SKM-1 (cell line): ENCODE results near the gene SPAG9.
"Not testable (repeated sequence)": the region's sequence is repeated elsewhere in the genome, so short reads cannot be mapped to it uniquely, and the experiment has no call there.

Source experiments
- DNase-seq: peaks from one replicate; lab custom pipeline; 2025; ENCODE audit not compliant: unreplicated experiment; lab: John Stamatoyannopoulos, UW

Gene SPAG9

DNA sequence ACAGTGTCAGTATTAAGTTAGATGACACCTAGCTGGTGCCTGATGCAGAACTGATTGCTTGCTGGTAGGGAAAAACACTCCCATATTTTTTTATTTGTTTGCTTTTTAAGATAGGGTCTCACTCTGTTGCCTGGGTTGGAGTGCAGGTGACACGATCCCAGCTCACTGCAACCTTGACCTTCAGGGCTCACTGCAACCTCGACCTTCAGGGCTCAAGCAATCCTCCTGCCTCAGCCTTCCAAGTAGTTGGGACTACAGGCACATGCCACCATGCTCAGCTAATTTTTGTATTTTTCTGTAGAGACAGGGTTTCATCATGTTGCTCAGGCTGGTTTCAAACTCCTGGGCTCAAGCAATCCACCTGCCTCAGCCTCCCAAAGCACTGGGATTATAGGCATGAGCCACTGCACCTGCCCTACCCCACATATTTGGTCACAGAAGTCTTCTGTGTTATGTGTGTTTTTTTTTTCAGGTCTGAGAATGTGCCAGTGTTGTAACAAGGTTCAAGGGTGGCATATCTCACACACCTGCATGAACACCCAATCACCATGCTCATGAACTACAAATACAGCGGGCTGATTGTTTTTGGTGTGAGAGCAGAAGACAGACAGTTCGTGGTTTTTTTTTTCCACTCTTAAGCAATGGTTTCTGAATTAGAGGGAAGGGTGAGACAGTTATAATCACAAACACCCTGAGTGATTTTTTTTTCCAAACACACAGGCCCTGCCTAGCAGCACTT is 22.8 kb downstream of the SPAG9 start:
- DNase-seq = no peak

DNA sequence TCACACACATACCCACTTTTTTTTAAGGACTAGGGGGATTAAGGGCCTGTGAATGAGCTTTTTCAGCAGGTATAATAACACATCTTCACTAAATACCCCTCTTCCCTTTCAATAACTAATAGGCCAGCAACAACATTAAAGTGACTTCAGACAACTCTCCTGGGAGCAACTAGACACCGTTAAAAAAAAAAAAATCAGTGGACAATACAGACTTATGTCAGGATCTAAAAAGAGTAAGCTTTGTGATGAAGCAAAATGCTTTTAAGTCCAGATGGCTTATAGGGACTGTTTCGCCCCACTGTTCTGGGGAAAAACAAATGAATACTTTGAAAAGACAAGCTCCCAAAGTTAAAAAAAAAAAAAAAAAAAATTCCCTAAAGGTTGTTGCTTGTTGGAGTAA is 29.0 kb downstream of the SPAG9 start:
- DNase-seq = no peak

DNA sequence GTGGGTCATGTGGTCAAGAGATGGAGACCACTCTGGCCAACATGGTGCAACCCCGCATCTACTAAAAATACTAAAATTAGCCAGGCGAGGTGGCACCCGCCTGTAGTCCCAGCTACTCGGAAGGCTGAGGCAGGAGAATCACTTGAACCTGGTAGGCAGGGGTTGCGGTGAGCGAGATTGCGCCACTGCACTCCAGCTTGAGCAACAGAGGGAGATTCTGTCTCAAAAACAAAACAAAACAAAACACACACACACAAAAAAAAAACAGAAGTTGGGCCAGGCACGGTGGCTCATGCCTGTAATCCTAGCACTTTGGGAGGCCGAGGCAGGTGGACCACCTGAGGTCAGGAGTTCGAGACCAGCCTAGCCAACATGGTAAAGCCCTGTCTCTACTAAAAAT is 31.8 kb downstream of the SPAG9 start:
- peak; percentile 11 for DNase-seq

DNA sequence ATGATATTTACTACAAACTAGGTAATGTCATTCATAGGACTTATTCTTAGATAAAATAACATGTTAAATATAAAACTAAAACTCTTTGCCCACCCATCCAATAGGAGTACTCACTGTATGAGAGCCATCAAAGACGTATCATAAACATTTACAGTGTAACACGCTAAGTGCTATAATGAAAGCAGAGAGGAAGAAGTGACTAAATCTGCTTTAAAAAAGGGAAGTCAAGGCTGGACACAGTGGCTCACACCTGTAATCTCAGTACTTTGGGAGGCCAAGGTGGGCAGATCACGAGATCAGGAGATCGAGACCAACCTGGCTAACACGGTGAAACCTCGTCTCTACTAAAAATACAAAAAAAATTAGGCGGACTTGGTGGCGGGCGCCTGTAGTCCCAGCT is 32.4 kb downstream of the SPAG9 start:
- DNase-seq = no peak

DNA sequence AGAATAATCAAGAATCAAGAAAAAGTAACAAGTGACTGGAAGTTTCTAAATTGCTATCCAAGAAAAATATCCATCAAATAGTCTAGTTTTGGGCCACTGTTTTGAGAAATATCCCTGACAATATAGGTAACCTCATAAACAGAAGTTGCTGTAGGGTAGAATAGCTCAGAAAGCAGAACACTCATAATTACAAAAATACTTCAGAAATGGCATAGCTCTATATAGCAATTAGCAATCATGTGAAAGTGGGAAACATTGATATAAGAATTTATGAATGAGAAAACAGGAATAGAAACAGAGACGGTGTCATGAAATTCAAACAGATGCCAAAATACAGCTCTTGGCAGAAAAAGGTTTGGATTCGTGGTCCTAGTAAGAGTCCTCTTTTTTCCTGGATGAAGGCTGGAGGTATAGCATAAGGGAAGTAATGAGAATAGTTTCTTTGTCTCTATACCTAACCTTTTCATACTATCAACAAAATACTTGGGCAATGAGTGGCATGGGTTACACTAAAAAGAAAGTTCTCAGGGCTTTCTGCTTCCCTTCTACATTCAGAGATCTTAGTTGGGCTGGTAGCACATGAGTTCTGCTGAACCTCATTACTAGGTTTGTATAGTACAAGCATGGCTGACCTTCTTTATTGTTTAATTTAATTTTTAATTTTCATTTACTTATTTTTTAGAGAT is 33.5 kb downstream of the SPAG9 start:
- no peak for DNase-seq

DNA sequence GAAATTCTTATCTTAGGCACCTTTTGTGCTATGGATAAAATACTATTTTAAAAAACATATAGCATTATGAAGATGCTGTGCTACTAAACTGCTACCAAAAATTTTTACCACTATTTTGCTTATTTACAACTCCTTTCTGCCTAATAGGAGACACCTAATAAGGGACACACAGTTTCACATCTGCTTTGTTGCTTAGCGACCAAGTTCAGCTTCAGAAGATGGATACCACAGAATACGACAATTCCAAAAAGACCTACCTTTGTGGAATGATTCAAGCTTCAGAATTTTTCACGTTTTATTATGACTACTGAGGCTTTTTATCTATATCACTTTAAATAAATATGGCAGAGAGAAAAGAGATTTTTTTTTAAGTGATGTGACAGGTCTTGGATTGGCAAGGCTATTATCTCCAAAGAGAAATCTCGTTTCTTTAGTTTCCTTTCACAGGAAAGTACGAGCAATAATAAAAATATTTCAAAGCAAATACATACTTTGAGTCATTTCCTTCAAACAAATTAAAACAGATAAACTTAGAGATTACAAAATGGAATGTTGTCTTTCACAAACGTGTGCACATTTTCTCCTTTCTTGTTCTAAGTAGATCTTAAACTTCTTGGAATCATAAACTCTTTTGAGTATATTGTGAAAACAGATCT is 35.4 kb downstream of the SPAG9 start:
- DNase-seq = no peak

DNA sequence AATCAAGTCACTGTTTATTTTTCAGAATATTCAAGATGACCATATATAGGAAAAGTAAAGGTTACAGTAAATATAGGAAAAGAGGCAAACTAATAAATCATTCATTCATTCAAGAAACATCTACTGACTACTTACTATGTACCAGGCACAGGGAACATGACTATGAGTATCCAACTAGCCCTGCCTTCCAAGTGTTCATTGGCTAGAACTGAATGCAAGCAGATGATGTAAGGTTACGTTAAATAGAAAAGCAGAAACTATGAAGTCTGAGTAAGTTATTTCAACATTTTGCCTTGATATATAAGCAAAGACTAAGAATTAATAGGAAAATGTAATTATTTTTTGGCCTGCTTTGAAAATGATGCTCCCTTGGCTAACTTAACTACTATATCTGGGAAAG is 36.7 kb downstream of the SPAG9 start:
- no peak for DNase-seq

DNA sequence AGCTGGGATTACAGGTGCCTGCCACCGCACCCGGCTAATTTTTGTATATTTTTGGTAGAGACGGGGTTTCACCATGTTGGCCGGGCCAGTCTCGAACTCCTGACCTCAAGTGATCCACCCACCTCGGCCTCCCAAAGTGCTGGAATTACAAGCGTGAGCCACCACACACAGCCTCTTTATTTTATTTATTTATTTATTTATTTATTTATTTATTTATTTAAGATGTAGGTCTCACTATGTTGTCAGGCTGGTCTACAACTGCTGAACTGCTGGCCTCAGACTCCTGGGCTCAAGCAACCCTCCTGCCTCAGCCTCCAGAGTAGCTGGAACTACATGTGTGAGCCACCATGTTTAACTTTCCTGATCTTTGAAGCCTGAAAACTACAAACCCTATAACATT is 37.3 kb downstream of the SPAG9 start:
- DNase-seq = not testable (repeated sequence)

DNA sequence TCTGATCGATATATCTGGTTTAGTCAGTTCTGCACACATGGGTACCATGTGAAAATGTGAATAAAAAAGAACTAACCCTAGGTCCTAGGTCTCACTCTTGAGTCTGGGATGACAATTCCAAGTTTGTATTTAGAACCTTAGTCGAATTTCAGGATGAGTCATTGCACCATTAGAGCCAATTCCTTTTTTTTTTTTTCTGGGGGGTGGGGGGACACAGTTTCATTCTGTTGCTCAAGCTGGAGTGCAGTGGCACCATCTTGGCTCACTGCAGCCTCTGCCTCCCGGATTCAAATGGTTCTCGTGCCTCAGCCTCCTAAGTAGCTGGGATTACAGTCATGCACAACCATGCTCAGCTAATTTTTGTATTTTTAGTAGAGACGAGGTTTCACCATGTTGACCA is 41.6 kb downstream of the SPAG9 start:
- DNase-seq = no peak

DNA sequence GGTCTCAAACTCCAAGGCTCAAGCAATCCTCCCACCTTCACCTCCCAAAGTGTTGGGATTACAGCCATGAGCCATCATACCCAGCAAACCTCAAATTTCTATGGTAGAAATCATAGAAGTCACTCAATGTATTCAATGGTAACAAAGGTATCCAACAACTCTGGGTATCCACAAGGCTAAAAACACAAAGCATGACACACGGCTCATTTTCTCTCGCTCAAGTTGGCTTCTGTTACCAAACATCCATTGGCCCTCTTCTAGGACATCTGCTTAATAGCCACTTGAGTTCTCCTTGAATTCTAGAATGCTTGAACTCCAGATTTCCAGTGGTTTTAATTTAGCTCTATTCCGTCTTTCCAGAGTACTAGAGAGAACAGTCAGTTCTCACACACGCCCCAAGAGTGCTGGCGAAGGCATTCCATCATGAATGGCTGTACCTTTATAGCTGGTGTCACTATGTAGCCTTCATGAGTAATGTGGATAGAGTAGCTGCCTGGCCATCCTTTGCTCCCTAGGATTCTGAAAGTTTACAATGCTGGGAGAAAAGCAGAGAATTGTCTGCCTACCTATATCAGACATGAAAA is 42.6 kb downstream of the SPAG9 start:
- no peak for DNase-seq

DNA sequence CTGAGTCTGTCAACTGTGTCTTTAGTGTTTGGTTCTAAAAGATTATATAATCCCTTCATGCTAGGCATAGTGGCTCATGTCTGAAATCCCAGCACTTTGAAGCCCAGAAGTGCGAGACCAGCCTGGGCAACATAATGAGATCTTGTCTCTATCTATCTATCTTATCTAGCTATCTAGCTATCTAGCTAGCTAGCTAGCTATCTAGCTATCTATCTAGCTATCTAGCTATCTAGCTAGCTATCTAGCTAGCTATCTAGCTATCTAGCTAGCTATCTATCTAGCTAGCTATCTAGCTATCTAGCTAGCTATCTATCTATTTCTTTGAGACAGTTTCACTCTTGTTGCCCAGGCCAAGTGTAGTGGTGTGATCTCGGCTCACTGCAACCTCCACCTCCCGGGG is 43.8 kb downstream of the SPAG9 start:
- no peak for DNase-seq

DNA sequence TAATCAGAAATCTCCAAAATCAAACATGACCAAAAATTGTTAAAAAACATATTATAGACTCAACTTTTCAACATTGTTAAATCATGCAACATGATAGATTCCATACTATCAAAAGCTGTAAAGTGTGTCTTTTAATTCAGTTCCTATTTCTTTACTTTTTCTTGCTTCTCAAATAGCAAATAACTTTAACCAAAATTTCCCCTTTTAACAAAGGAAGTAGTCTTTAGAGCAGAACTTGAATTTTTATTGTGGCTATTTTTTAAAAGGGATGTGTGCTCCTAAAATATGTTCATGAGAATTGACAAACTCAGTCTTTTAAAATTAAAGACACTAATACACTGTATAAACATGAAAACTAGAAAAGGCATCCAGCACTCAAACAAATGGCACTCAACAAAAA is 49.1 kb downstream of the SPAG9 start:
- no peak for DNase-seq

DNA sequence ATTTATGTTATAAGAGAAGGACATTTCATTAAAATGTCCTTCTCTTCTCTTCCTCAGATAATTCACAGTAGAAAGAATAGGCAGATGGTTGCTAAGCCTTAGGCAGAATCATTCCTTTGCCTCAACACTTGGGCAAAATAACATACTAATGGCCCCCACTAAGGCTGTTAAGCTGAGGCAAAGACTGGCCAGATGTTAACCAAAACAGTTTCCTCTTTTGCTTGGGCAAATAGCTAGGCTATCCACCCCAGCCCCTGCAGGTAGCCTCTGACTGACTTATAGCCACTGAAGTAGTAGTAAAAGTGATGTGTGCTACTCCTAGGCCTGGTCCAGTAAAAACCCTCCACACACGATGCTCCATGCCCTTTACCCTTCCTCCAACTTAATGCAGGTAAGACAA is 55.2 kb downstream of the SPAG9 start:
- DNase-seq = no peak

DNA sequence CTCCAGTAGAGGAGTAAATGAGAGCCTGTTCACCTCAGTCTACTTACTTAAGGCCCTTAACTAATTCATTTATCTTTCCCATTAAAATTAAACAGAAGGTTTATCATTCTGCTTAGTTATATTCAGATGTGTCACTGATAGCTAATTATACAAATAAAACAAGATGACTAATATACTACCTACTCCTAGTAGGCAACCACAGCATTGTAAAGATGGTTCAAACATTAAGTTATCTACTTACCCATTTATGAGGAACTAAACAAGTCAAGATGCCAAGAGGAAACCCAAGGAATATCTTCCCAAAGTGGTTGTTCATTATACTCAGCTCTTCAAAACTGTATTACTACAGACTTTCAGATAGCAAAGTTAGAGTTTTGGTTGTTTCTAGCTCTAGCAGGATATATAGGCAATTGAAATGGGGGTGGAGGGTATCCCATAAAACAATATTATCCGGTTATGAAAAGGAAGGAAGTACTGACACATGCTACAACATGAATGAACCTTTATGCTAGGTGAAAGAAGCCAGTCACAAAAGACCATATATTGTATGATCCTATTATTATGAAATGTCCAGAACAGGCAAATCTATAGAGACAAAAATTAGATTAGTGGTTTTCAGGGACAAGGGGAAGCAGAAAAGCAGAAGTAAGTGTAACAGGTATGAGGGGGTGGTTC is 56.5 kb downstream of the SPAG9 start:
- no peak for DNase-seq

DNA sequence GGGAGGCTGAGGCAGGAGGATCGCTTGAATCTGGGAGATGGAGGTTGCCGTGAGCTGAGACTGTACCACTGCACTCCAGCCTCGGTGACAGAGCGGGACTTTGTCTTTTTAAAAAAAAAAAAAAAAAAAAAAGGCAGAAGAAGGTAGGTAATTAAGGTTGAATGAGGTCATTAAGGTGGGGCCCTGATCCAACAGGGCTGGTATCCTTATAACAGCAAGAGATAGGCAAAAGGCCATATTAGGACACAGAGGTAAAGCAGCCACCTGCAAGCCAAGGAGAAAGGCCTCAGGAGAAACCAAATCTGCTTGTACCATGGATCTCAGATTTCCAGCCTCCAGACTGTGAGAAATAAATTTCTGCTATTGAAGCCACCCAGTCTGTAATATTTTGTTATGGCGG is 60.3 kb downstream of the SPAG9 start:
- DNase-seq = no peak

DNA sequence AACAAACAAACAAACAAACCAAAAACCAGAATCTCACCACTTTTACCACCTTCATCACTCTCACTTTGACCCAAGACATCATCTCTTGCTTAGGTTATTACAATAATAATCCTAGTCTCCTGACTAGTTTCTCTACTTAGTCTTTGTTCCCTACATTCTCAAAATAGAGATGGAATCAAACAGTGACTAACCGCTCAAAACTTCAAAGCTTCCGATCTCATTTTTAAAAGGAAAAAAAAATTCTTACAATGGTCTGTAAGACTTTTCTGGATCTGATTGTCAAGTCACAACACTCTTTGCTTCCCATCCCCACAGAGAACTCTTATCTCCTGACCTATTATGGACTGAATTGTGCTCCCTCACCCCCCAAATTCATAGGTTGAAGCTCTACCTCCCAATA is 60.9 kb downstream of the SPAG9 start:
- no peak for DNase-seq

DNA sequence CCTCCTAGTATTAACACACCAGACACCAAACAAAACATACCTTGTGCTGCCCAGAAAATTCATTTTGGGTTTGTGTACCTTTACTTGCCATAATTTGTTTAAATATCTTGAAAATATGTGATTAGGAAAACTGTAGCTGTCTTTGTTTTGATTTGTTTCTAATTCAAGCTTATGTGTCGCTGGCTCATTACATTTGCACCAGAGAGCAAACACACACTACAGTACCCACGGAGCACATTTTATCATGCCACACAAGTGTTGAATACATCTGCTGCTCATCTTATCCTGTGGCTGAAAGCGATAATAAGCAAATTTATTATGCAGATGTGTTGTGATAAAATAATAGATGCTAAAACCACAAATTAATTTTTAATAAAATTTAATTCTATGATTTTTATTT is 63.1 kb downstream of the SPAG9 start:
- no peak for DNase-seq

DNA sequence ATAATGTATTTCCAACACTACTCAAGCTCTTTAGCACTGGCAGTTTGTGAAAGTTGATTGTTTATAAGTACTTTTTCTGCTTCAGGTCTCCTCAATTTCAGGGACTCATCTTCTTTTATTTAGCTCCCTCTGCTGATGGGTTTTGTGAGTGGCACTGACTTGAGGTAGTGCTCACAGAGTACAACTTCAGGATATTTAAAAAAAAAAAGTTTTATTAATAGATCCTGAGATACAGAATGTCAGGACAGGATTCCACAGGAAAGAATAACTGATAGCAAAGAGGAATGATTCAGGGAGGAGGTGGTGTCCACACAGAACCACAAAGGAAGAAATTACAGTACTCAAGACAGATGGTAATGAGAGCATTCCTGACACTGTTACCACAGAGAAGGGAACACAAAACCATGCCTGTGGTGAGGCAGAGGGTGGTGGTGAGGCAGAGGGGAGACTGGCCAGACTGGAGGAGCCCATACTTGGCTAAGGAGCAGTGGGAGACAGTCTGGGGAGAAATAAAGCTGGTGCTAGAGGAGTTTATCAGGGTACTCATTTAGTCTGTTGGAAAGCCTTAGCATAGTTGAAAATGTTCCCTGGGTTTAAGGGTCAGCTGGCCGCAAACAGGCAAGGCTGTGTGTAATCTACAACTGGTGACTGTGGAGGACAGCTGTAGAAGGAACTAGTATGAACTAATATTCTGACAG is 63.7 kb downstream of the SPAG9 start:
- no peak for DNase-seq

DNA sequence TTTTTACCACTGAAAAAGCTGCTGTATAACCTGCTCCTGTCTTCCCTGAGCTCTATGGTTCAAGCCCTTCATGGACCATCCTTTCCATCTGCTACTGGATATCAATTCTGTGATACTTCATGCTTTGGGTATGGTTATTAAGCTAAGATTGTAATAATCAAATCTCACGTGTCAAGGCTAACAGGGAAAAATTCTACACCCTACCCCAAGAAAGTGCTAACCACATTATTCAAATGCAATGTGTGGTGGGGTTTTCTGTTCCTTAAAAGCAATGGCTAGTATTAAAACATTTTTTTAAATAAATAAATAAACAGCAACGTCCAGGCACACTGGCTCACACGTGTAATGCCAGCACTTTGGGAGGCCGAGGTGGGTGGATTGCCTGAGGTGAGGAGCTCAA is 65.9 kb downstream of the SPAG9 start:
- no peak for DNase-seq

DNA sequence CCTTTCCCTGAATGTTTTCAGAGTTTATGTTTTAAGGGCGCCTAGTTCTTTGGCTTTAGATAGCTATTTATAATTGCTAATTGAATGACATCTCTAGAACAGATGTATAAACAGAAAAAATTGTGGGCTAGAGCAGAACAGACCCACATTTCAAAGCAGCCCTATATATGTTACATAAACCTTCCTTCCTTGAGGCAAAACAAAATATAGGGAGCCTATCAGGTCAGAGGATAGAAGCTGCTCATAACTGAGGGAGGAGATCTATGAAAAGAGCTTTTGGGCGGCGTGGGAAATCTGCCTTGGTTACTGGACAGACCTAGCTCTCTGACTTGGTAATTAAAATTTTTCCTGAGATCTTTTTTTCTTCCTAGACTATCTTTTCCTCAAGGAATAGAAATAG is 68.4 kb downstream of the SPAG9 start:
- DNase-seq = no peak
